Right lung (tissue), 5 donors: Measurements from ENCODE around the gene GABRG3. TPM values are rescaled to one million over a fixed set of nuclear protein-coding genes. Genes with fewer than 3 reads are reported as not detected.

Experiments used
- DNase-seq, 2 donors: peaks; one replicate each; pipeline ENCODE4 v3.0.0-alpha.2; 2013
- polyA plus RNA-seq, 5 donors: library from polyadenylated mRNA; unstranded; fragments of 120-200 nt; gene quantifications; one replicate each; pipeline versions ENCODE4 v1.2.1 to v1.2.3, GENCODE V29; 2013; ENCODE audit warnings: inconsistent platforms in 1 of 5, low replicate concordance in 1 of 5; ENCODE audit not compliant: insufficient read length in 5 of 5, insufficient read depth in 1 of 5

GABRG3 gene
- polyA plus RNA-seq, 5 donors, result 7.1 to 14.1 (median 10.2) TPM

DNA sequence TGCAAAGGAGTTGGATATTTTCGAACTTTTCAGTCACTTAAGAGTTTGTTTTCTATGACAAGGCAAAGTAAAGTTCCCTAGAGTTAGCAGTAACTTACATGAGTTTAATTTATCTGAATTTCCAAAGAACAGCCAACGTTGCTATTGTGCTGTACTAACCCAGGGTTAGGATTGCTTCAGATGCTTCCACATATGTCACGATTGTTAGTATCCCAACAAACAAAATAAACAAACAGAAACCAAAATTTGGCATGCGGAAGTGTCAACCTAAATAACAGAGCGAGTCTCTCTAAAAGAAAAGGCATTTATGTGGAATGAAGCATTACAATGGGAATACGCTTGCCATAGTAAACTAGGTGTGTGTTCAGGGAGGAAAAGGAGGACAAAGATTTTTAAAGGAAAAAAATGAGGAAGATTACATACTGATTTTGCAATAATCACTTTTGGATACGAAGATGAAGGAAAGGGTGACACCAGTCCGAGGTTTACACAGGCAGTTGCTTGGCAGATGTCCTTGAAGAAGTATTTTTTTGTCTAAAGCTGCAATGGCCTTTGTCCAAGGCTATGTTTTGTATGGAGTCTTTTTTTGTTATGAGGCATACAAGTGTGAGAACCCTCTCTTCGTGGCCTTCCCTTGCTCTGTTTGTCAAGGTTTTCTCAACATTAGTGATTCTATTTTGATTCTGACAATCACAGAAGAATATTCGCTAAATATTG, 267.9 kb downstream of the GABRG3 start:
- peak; percentile 48 to 55 for DNase-seq

DNA sequence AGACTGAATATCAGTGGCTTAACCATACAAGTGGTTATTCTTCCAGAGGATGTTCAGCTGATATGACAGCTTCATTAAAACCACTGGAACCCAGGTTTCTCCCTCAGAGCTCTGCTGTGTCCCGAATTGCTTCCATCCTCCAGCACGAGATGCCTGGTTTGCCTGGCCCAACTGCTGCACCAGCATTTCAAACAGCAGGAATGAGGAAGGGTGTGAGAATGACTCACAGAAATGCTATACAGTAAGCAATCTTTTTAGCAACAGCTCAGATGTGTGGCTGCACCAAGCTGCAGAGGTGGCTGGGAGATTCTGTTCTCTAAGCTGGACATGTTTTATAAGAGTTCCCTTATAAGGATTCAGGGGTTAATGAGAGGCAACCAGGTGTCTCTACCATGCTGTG, 271.0 kb downstream of the GABRG3 start:
- no peak for DNase-seq

DNA sequence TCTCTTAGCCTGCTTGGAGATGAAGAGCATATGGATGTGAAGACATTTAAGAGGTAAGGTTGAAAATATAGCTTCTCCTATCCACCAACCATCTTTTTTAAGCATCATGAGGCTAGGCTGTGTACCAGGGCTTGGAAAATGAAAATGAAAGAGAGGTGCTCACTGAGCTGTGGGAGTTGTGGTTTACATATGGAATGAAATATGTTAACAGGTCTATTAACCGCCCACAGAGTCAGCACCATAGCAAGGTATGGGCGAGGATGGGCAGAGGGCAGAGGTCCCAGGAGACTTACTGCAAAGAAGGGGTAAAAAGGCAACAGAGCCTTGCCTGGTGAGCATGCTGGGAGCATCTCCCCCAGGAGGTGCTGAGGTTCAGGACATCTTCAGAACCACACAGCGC, 273.1 kb downstream of the GABRG3 start:
- DNase-seq, result no peak

DNA sequence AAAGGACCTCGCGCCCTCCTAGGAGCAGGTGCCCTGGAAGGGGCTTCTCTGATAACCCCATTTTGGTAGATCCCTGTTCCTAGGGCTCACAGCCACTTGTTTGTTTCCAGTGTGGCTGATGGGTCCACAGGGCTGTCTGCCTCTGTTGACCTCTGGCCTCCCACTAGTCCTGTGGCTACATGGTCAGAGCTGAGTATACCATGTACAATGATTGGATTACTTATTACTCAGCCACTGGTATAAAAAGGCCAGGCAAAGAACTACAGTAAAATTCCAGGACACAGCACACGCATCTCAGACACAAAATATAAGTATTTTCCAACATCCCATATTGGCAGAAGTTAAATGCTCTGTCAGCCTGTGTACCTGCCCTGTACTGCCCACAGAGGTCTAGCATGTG, 277.3 kb downstream of the GABRG3 start:
- DNase-seq, result no peak

DNA sequence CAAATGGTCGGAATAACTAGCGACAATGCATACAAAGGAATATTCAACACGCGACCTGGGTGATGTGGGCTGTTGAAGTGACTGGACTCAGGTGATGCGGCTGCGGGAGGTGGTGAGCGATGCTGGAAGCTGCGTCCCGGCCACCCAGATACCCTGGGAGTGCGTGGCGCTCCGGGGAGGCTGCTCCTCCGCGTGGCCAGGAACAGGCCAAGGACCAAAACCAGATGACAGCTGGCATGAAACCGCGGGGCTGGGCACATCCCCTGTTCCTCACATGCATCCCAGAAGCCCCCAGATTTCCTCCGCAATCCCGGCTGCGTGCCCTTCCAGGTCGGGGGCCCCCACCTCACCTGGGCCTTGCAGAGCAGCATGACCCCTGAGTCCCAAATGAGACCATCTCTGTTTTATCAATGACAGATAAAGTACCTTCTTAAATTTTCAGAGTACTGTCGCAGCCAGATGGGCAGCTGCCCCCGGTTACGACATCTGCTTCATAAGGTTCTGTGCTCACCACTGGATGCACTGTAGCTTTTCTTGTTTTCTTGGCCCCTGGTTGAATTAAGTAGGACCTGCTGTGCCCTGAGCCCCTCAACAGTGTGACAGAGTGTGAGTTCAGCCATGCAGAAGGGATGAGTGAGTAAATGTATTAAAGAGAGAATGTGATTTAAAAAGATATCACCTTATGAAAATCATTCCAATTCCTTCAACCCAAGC, 278.2 kb downstream of the GABRG3 start:
- no peak for DNase-seq

DNA sequence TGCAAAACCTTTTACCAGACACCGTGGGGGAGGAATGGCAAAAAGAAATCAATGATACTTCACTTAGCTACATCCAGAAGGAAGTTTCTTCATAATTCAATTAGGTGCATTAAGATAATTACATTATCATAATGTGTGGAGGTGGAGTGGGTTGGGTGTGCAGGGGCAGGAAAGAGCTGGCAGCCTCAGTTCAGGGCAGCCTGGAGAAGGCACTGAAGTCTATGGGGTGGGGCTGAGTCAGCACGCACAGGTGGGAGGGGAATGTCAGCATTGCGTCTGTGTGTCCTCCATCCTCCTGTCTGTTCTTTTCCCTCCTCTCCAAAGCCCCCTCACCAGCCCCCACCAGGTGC, 278.8 kb downstream of the GABRG3 start:
- no peak for DNase-seq

DNA sequence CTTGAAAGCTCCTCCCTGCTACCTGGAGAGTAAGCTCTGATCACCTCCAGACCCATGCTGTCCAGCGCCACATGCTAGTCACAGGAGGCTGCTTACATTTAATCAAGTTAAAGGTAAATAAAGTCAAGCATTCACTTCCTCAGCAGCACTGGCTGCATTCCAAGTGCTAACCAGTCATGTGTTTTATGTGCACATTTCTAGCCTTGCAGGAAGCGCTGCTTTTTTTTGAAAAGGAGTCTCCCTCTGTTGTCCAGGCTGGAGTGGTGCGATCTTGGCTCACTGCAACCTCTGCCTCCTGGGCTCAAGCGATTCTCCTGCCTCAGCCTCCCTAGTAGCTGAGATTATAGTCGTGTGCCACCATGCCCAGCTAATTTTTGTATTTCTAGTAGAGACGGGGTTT, 279.2 kb downstream of the GABRG3 start:
- peak; percentile 9 to 19 for DNase-seq

DNA sequence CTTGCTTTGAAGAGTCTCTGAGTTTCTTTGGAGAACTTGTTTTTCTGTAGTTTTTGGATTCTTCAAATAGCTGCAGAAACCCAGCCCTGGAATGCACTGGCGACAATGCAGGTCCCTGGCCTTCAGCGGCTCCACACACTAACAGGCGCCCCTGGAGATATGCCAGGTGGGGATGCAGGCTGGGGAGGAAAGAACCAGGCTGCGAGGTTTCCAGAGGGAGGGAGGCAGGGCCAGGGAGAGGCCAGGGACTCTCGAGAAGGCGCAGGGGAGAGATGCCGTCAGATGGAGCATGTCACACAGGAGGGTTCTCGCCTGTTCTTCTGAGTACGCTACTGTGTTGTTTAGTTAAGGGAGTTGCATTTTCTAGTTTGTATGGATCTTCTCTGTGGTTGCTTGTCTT, 283.1 kb downstream of the GABRG3 start:
- peak in 1 of 2 donors; percentile 8 for DNase-seq

DNA sequence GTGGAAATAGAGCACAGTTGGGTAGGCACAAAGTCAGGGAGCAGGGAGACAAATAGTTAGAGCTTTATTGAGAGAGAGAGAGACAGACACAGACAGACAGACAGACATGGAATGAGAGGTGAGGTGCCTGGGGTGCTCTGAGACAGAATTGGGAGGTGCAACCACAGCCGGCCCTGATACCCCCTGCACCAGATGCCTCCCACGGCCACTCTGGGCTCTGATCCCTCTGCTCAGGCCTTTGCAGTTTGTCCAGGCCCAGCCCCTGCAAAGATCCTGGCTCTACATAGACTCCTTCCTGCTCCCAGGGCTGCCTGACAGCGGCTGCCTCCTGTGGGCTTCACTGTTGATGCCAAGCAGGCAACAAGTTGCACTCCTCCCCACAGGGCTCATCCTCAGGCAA, 283.8 kb downstream of the GABRG3 start:
- no peak for DNase-seq

DNA sequence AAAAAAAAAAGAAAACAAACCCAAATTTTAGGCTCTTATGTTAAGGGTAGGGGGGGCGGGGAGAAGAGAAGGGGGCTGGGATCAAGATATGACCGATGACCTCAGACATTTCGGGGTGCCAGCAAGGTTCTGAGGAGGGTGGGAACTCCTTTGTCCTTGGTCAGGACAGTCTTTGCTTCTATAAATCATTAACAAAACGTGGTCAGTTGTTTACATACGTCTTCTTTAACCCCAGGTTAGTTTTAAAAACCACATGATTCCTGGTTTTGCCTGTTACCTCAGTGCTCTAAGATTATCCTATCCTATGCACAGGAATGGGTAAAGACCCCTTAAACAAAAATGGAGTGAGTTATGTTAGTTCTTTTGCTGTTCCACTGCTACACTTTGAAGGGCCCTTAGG, 285.5 kb downstream of the GABRG3 start:
- no peak for DNase-seq

DNA sequence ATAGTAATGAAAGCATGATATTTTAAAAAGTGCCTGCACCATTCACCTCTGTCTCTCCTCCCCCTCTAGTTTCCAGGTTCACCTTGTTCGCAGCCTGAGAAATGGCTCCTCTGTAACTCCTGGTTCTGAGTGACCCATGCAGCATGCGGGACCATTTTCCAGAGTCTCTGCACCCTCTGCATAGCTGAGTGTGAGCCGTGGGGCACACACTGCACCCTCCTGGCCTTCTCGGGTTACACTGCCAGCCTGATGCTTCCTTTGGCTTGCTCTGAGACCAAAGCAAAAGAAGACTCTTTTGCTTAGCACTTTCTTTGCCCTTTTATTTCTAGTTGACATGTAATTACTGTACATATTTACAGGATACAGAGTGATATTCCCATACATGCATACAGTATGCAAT, 287.3 kb downstream of the GABRG3 start:
- DNase-seq, result no peak

DNA sequence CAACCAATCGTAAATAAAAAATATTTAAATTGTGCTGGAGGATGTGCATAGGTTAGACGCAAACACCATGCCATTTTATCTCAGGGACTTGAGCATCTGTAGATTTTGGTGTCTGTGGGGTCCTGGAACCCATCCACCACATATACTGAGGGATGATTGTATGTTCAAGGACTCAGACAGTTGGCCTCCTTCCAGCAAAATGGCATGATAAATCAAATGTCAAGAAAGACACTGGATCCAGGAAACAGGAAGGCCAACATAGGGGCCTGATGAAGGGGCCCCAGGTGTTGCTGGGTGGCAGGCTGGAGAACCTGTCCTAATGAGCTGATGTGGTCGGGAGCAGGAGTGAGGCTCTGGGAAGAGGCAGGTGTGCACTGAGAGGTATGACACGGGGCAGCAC, 289.5 kb downstream of the GABRG3 start:
- DNase-seq, result no peak

DNA sequence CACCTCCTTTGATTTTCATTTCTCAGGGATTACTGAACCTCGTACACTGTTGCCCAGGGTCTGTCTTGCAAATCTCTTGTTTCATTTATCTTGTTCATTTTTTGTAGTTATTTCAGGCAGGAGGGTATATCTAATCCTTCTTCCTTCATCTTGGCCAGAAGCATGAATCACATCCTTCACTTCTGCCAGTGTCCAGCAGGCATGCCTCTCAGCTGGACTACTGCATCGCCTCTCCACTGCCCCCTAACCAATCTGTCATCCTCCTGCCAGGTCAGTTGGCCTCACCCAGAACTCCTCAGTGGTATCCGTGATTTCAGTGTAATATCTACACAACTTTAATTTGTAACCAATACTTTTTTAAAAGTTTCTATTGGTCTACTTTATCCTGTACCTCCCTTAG, 297.9 kb downstream of the GABRG3 start:
- no peak for DNase-seq

DNA sequence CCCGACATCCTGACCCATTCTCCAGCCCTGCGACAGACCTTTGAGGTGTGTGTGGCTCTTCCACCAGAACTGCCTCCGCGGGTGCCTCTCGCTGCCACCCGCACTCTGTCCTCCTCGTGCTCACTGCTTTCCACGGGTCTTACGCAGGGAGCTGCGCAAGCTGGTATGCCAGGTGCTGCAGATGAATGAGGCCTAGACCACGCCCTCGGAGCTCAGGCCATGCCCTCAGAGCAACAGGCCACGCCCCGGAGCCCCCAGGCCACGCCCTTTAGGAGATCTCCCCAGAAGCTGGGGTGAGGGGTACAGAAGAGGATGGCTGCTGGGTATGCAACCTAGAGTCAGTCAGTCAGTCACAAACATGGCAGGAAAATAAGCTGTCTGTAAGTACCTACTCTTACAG, 300.3 kb downstream of the GABRG3 start:
- DNase-seq, result no peak

DNA sequence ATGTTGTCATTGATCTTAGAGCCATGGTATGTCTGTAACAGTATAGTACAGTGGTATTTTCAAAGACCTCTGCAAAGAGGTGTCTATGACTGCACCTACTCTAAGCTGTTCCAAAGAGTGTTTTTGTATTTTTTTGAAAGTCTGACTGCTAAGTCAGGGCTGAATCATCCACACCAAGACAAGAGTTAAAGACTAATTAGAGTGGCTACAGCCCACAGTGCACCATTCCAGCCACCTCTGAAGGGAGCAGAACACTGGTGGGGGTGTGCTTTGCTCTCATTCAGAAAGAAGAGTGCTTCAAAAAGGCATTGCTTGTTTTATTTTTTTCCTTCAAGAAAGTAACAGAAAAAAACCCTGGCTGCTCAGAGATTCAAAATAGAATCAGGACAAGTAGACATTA, 301.4 kb downstream of the GABRG3 start:
- no peak for DNase-seq

DNA sequence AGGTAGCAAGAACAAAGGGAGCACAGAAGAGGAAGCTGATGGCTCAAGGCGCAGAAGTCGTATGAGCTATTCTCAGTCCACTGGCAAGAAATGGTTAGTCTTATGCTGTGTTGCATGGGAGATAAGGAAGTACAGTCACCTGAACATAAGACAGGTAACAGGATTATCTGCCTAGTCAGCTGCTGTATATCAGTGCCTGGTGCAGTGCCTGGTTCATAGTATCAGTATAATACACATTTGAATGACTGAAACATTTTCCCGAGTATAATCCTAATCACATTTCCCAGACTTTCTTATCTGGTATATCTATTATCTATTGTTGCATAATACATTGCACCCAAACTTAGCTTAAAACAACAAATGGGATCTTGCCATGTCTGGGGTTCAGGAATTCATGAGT, 302.5 kb downstream of the GABRG3 start:
- no peak for DNase-seq

DNA sequence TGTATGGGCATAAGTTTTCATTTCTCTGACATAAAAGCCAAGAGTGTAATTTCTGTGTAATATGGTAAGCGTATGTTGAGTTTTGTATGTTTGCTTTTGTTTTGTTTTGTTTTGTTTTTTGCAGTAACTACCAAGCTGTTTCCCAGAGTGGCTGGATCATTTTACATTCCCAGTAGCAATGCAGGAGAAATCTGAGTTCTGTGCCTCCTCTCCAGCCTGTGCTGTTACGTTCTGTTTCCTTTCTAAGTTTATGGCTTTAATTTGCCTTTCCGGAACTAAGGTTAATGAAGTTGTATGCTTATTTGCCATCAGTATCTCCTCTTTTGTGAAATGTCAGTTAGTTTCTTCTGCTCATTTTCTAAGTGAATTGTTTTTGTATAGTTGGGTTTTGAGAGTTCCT, 307.8 kb downstream of the GABRG3 start:
- DNase-seq, result peak; percentile 17 to 43

DNA sequence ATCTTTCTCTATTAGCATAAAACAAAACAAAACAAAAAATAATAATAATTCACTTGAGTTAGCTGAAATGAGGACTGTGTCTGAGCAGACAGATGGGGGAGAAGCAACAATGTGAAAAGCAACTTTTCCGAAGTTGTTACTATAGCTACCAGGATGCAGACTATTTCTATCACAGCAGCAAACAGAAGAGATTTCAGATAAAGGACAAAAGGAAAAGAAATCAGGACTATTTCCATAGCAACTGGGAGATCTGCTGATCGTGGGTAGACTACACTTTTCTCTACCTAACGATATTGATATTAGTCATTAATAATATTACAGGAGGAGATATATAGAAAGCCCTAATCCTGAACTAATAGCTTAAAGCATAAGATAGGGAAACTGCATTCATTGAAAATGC, 321.7 kb downstream of the GABRG3 start:
- DNase-seq, result no peak

DNA sequence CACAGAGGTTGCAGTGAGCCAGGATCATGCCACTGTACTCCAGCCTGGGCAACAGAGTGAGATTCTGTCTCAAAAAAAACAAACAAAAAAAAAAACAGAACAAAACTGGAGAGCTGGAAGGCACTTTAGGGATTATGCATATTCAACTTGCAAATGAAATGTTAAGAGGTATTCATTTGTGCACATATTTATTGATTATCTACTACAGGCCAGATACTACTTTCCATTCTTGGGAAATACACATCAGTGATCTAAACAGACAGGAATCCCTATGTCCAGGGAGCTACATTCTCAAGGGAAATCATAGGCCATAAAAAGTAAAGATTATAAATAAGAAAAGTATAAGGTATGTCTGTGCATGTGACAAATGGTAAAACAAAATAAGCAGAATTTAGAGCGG, 322.6 kb downstream of the GABRG3 start:
- DNase-seq, result no peak

DNA sequence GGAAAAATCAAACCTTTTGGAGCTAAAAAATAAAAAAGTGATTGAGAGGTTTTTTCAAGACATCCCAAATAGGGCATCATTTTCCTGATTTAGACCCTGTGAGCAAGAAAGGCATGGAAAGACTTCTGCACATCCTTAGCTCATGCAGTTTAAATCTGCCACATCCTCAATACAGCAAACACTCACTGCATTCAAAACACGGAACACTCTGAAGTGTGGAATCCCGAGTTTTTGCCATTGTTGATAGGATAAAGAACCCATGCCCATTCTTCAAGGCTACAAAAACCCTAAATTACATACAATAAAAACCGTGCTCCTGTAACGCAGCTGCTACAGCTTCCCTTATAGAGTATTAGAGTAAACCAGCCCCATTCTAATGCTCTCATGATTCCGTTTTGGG, 346.8 kb downstream of the GABRG3 start:
- DNase-seq, result no peak

DNA sequence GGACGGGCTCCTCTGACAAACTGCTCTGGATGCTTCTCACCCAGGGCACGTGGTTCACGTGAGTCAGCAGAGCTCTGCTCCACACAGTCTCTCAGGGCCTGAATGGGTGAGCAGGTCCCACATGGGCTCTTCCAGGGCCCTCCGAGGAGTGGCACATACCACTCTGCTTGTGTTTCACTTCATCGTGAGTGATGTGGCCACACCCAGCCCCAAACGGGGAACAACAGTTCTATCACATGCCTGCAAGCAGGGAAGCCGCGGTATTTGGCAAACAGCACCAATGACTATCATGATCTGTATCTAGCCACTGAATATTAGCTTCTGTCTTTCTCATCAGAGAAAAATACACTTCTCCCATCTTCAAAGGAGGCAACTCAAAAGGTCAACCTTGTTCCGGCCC, 352.8 kb downstream of the GABRG3 start:
- DNase-seq, result no peak

DNA sequence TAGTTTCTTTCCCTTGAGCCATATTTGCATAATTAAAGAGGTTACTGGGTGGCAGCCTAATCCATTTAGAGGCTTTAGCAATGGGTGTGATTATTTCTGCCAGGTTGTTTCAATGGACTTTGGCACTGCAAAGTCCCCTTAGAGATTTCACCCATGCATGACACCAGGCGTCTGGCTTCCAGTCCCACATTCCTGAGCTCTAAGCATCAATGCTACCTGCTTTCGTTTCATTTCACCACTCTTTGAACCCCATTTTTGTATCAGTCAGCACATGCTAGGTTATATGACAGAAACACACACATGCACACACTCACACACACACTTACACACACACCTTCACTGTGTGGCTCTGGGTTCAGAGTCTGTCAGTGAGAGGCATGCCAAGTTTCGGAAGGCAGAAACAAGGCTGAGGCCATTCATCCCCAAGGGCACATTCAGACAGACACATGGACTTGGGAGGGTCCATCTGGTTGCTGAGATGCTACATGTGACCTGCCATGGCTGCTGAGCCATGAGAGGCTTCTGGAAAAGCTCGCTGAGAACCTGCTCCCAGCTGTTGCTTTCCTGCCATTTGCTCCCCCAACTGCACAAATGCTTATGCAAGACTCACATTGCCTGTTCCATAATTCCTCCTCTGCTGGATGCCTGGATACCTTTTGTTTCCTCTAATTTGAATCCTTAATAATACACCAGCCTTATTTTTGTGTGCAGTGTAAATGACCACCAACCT, 354.1 kb downstream of the GABRG3 start:
- no peak for DNase-seq

DNA sequence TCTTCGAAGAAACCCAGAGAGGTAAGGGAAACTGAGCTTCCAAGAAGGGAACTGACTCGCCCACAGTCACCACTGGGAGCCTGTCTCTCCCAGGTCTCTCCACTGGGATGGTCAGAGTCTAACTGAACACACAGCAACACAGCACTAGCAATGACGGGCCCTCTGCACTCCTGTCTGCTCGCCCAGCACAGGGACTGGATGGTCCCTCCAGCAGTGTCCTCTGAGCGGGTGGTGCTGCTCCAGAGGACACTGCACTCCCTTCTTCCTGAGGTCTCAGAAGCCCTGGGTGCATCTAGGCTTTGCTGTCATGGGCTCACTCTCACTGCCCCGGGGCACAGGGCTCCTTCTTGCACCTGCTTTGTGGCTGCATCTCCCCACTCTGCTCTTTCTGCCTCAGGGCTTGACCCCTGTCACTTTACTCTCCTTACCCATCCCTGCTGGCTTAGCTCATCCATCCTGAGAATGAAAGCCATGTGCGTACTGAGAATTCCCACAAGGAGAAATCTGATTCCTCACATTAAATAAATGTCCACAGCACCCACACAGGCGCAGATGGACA, 356.6 kb downstream of the GABRG3 start:
- DNase-seq, result no peak
